GM19463 (cell line): Measurements from ENCODE around the gene SLC25A28.
"Not testable (repeated sequence)": the region's sequence is repeated elsewhere in the genome, so short reads cannot be mapped to it uniquely, and the experiment has no call there.

Source experiments
- ATAC-seq: cut with Tn5 transposase; IDR thresholded peaks from one replicate; pipeline ENCODE4 v1.9.1; 2021; ENCODE audit warnings: mild to moderate bottlenecking, moderate library complexity; ENCODE audit not compliant: unreplicated experiment

The SLC25A28 gene

GRCh38 chr10:99629625-99629978 is 9.4 kb upstream of the SLC25A28 start:
- ATAC-seq: peak; percentile 62

GRCh38 chr10:99628923-99629624 is 8.8 kb upstream of the SLC25A28 start:
- no peak for ATAC-seq

GRCh38 chr10:99625124-99625523 is 4.9 kb upstream of the SLC25A28 start:
- not testable (repeated sequence) for ATAC-seq

GRCh38 chr10:99623919-99624318 is 3.7 kb upstream of the SLC25A28 start:
- no peak for ATAC-seq

GRCh38 chr10:99621454-99622251 is 1.4 kb upstream of the SLC25A28 start:
- ATAC-seq: no peak

GRCh38 chr10:99620711-99621453 is 643 bp upstream of the SLC25A28 start:
- peak; percentile 84 for ATAC-seq

GRCh38 chr10:99619090-99619800 is 994 bp downstream of the SLC25A28 start:
- no peak for ATAC-seq

GRCh38 chr10:99617696-99618095 is 2.5 kb downstream of the SLC25A28 start:
- ATAC-seq: no peak

- no peak for ATAC-seq
Observed at GRCh38 chr10:99615426-99615825, 4.8 kb downstream of the SLC25A28 start.

- ATAC-seq: no peak
Observed at GRCh38 chr10:99612167-99612831, 7.9 kb downstream of the SLC25A28 start.

- no peak for ATAC-seq
Observed at GRCh38 chr10:99611326-99611725, 8.9 kb downstream of the SLC25A28 start.

- no peak for ATAC-seq
Observed at GRCh38 chr10:99610221-99610620, 10.0 kb downstream of the SLC25A28 start.

GRCh38 chr10:99609186-99609585 is 11.1 kb downstream of the SLC25A28 start:
- ATAC-seq: no peak

GRCh38 chr10:99605351-99605750 is 14.9 kb downstream of the SLC25A28 start:
- no peak for ATAC-seq

GRCh38 chr10:99604862-99605261 is 15.4 kb downstream of the SLC25A28 start:
- ATAC-seq: no peak

- no peak for ATAC-seq
Observed at GRCh38 chr10:99598781-99599509, 21.3 kb downstream of the SLC25A28 start.

GRCh38 chr10:99598011-99598410 is 22.2 kb downstream of the SLC25A28 start:
- ATAC-seq: no peak

- not testable (repeated sequence) for ATAC-seq
Observed at GRCh38 chr10:99596708-99597107, 23.5 kb downstream of the SLC25A28 start.

- ATAC-seq: no peak
Observed at GRCh38 chr10:99595770-99596465, 24.3 kb downstream of the SLC25A28 start.
